Neural progenitor cell (in vitro differentiated cells): ENCODE results near the gene RGS12. TPM values are rescaled to one million over a fixed set of nuclear protein-coding genes. Genes with fewer than 3 reads are reported as not detected.

Experiments
- DNase-seq: peaks from one replicate; pipeline ENCODE4 v3.0.0-alpha.2; 2016; ENCODE audit warnings: low spot score
- H2AFZ ChIP-seq: fragments of 200-600 bp; sonication (generic); replicated peaks from 2 replicates; pipeline ENCODE4 v1.6.1; 2016; ENCODE audit warnings: antibody characterized with exemption
- H3F3A ChIP-seq: fragments of 200-600 bp; sonication (generic); 2 replicates; pipeline ENCODE4 v1.6.1; 2016; ENCODE audit warnings: antibody characterized with exemption, low read depth
- H3K27ac ChIP-seq: fragments of 200-600 bp; sonication (generic); 2 replicates; pipeline ENCODE4 v1.5.1; 2016; ENCODE audit warnings: mild to moderate bottlenecking
- H3K27me3 ChIP-seq: fragments of 200-600 bp; sonication (generic); 2 replicates; pipeline ENCODE4 v1.6.1; 2016; ENCODE audit warnings: mild to moderate bottlenecking, moderate library complexity
- H3K36me3 ChIP-seq: fragments of 200-600 bp; sonication (generic); 2 replicates; pipeline ENCODE4 v1.5.1; 2016
- H3K4me1 ChIP-seq: fragments of 200-600 bp; sonication (generic); 2 replicates; pipeline ENCODE4 v1.6.1; 2016; ENCODE audit warnings: mixed run types
- H3K4me2 ChIP-seq: fragments of 200-600 bp; sonication (generic); 2 replicates; pipeline ENCODE4 v1.6.1; 2016
- H3K4me3 ChIP-seq: fragments of 200-600 bp; sonication (generic); 2 replicates; pipeline ENCODE4 v1.5.1; 2016
- H3K79me2 ChIP-seq: fragments of 200-600 bp; sonication (generic); 2 replicates; pipeline ENCODE4 v1.6.1; 2016; ENCODE audit warnings: low read depth
- H3K9ac ChIP-seq: fragments of 200-600 bp; sonication (generic); 2 replicates; pipeline ENCODE4 v1.6.1; 2016
- H3K9me3 ChIP-seq: fragments of 200-600 bp; sonication (generic); 2 replicates; pipeline ENCODE4 v1.5.1; 2016; ENCODE audit warnings: low read depth
- H4K20me1 ChIP-seq: fragments of 200-600 bp; sonication (generic); 2 replicates; pipeline ENCODE4 v1.6.1; 2016; ENCODE audit warnings: low read depth
- H3K27ac Mint-ChIP-seq: 3 replicates; pipeline ENCODE4 v1.8.0; 2021; ENCODE audit warnings: mixed read lengths
- H3K27me3 Mint-ChIP-seq: 2 replicates; pipeline ENCODE4 v1.8.0; 2022; ENCODE audit warnings: low read depth, mild to moderate bottlenecking, inconsistent platforms, moderate library complexity, mixed read lengths; ENCODE audit not compliant: insufficient read depth
- H3K36me3 Mint-ChIP-seq: 3 replicates; pipeline ENCODE4 v1.8.0; 2021; ENCODE audit warnings: mixed read lengths
- H3K4me1 Mint-ChIP-seq: 3 replicates; pipeline ENCODE4 v1.8.0; 2021; ENCODE audit warnings: mixed read lengths
- H3K4me3 Mint-ChIP-seq: 3 replicates; pipeline ENCODE4 v1.8.0; 2021; ENCODE audit warnings: mild to moderate bottlenecking, moderate library complexity, mixed read lengths
- H3K9me3 Mint-ChIP-seq: 3 replicates; pipeline ENCODE4 v1.8.0; 2020; ENCODE audit warnings: mixed read lengths
- EZH2 ChIP-seq: fragments of 200-600 bp; sonication (generic); IDR thresholded peaks from 2 replicates; pipeline ENCODE4 v1.6.1; 2017; ENCODE audit warnings: antibody characterized with exemption, mild to moderate bottlenecking, moderate library complexity
- EZH2phosphoT487 ChIP-seq: fragments of 200-600 bp; sonication (generic); IDR thresholded peaks from 2 replicates; pipeline ENCODE4 v1.6.1; 2017; ENCODE audit warnings: antibody characterized with exemption
- total RNA-seq: library from RNA; depleted of rRNA; stranded (reverse); fragments of >200 nt; gene quantifications from 2 replicates; pipeline ENCODE4 v1.2.3, GENCODE V29; 2015; ENCODE audit warnings: low replicate concordance
- TF ChIP-seq, protein P1 (sequence below): fragments of 200-600 bp; sonication (generic); IDR thresholded peaks from 2 replicates; pipeline ENCODE4 v1.5.1; 2017; ENCODE audit warnings: antibody characterized with exemption, mild to moderate bottlenecking

The RGS12 gene
- total RNA-seq, 1 donor from 2014 or later = 36.6 TPM

DNA sequence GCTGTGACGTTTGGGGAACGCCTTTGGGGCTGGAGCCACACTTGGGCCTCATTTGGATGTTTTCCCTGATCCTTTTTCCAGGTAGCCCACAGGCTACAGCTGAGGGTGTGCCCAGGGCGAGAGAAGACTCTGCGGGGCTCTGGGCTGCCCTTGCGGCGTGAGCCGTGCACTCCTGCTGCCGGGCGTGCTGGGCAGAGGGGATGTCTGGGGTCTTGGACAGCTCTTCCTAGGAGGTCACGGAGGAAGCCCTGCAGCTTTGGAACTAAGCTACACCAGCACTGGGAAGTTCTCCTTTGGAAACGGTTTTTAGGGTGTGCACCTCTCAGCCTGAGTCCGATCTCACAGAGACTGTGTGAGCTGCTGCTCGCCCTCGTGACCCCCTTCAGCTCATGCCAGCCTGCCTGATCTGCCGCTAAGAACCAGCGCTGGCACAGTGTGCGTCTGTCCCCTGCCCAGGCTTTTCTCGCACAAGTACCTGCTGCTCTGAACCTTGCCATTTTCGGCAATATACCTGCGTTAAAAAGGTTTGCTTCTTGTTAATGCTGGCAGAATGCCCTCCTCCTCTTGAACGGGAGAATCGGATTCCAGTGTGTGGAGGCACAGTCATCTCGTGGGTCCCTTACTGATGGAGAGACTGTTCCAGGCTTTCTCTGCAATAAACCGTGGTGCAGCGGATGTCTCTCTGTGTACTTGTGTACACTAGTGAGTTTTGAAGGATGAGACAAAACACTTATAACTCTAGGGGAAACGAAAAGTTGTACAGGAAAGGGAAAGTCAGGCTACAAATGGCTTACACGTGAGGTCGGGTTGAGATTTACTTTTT lies 29.6 kb upstream of the RGS12 start:
- no peaks in the 10 kb centered on the region for H3K27me3 ChIP-seq
- H3K27ac ChIP-seq = no peak overlapping the region
- H3K9ac ChIP-seq = no peak overlapping the region
- Mint-ChIP-seq H3K4me1 (peaks cover 2% of the 10 kb centered on the region), H3K4me3 (no peak overlapping the region), H3K9me3 (no peaks in the 10 kb centered on the region), H3K27ac (peak overlapping the region; percentile 74), H3K36me3 (no peaks in the 10 kb centered on the region), H3K27me3 (peaks cover 8% of the 10 kb centered on the region)
- no peak overlapping the region for H2AFZ ChIP-seq
- H3K79me2 ChIP-seq = no peaks in the 10 kb centered on the region
- H3K9me3 ChIP-seq = no peaks in the 10 kb centered on the region
- H3K36me3 ChIP-seq = no peaks in the 10 kb centered on the region
- peak; percentile 1 for DNase-seq
- H4K20me1 ChIP-seq = no peaks in the 10 kb centered on the region
- peaks cover 3% of the 10 kb centered on the region for H3K4me1 ChIP-seq
- no peaks in the 10 kb centered on the region for H3F3A ChIP-seq
- H3K4me2 ChIP-seq = no peak overlapping the region
- TF ChIP-seq EZH2phosphoT487 (no peak), EZH2 (no peak)
- TF ChIP-seq, protein P1, sequence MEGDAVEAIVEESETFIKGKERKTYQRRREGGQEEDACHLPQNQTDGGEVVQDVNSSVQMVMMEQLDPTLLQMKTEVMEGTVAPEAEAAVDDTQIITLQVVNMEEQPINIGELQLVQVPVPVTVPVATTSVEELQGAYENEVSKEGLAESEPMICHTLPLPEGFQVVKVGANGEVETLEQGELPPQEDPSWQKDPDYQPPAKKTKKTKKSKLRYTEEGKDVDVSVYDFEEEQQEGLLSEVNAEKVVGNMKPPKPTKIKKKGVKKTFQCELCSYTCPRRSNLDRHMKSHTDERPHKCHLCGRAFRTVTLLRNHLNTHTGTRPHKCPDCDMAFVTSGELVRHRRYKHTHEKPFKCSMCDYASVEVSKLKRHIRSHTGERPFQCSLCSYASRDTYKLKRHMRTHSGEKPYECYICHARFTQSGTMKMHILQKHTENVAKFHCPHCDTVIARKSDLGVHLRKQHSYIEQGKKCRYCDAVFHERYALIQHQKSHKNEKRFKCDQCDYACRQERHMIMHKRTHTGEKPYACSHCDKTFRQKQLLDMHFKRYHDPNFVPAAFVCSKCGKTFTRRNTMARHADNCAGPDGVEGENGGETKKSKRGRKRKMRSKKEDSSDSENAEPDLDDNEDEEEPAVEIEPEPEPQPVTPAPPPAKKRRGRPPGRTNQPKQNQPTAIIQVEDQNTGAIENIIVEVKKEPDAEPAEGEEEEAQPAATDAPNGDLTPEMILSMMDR = no peak
- H3K4me3 ChIP-seq = no peak overlapping the region

DNA sequence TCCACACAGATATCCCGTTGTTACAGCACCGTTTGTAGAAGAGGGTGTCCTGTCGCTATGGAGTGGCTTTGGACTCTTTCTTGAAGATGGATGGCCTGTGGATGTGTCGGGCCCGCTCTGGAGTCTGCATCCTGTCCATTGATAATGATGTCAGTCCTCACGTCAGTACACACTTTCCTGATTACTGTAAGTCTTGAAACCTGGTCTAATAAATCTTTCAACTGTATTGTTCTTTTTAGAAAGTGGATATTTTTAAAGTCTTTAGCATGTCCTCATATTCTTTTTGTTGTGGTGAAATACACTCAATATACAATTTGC lies 29.0 kb upstream of the RGS12 start:
- no peak for DNase-seq
- Mint-ChIP-seq H3K4me1 (peaks cover 5% of the 10 kb centered on the region), H3K36me3 (no peaks in the 10 kb centered on the region), H3K27ac (no peak overlapping the region), H3K27me3 (peaks cover 8% of the 10 kb centered on the region), H3K4me3 (no peak overlapping the region), H3K9me3 (no peaks in the 10 kb centered on the region)
- no peaks in the 10 kb centered on the region for H3K27me3 ChIP-seq
- no peak overlapping the region for H2AFZ ChIP-seq
- no peaks in the 10 kb centered on the region for H3K9me3 ChIP-seq
- H4K20me1 ChIP-seq = no peaks in the 10 kb centered on the region
- no peak overlapping the region for H3K4me3 ChIP-seq
- H3K36me3 ChIP-seq = no peaks in the 10 kb centered on the region
- H3F3A ChIP-seq = no peaks in the 10 kb centered on the region
- H3K79me2 ChIP-seq = no peaks in the 10 kb centered on the region
- no peak overlapping the region for H3K4me2 ChIP-seq
- no peak overlapping the region for H3K9ac ChIP-seq
- peaks cover 3% of the 10 kb centered on the region for H3K4me1 ChIP-seq
- TF ChIP-seq EZH2 (no peak), EZH2phosphoT487 (no peak)
- TF ChIP-seq, protein P1 = no peak
- H3K27ac ChIP-seq = no peak overlapping the region

DNA sequence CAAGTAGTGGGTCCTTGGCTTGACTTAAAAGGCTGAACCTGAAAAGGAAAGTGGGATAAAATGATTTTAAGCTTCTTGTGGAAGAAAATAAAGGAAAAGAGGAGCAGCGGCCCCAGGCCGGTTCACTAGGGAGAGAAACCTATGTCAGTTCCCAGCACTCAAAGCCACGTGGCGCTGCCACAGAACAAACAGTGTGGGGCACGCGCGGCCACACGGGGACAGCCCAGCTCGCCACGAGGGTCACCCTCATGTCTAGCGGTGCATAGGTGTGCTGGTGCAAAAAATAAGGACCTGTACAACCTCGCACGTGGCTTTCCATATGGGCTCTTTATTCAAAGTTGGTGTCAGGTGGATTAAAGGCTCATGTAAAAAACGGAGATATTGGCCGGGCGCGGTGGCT lies 26.7 kb upstream of the RGS12 start:
- Mint-ChIP-seq H3K36me3 (no peaks in the 10 kb centered on the region), H3K27ac (no peak overlapping the region), H3K4me1 (peaks cover 5% of the 10 kb centered on the region), H3K27me3 (peaks cover 5% of the 10 kb centered on the region), H3K9me3 (no peaks in the 10 kb centered on the region), H3K4me3 (no peak overlapping the region)
- Histone ChIP-seq H3K9ac (no peak overlapping the region), H3K36me3 (no peaks in the 10 kb centered on the region), H2AFZ (no peak overlapping the region), H3K9me3 (no peaks in the 10 kb centered on the region), H3K4me3 (no peak overlapping the region), H3K27ac (no peak overlapping the region), H3F3A (no peaks in the 10 kb centered on the region), H4K20me1 (no peaks in the 10 kb centered on the region), H3K4me1 (peaks cover 13% of the 10 kb centered on the region), H3K79me2 (no peaks in the 10 kb centered on the region), H3K27me3 (no peaks in the 10 kb centered on the region), H3K4me2 (no peak overlapping the region)
- no peak for DNase-seq
- no peak for TF ChIP-seq EZH2phosphoT487
- TF ChIP-seq, protein P1 = no peak
- TF ChIP-seq EZH2 = no peak
